Panc1 (cell line): ENCODE results near the gene SYT17. TPM values are rescaled to one million over a fixed set of nuclear protein-coding genes. Genes with fewer than 3 reads are reported as not detected.

ENCODE experiments used
- ATAC-seq: fragments of 200-7000 bp; cut with Tn5 transposase; 2 replicates; pipeline ENCODE4 v1.9.1; 2020; ENCODE audit warnings: mild to moderate bottlenecking, moderate library complexity
- BruUV-seq: library from RNA; stranded (reverse); fragments of 400-500 nt; replicated peaks from 2 replicates; lab custom pipeline; 2021; lab: Mats Ljungman, UMichigan
- CTCF ChIA-PET: fragments of 300-600 bp; sonication (Branson Sonifier 250); formaldehyde crosslinking; loops from one replicate; lab custom pipeline; 2022; ENCODE audit warnings: antibody characterized with exemption; lab: Charles Lee
- POLR2A ChIA-PET: fragments of 300-600 bp; sonication (Branson Sonifier 250); formaldehyde crosslinking; loops from one replicate; lab custom pipeline; 2022; ENCODE audit warnings: antibody characterized with exemption; lab: Charles Lee
- DNase-seq: peaks from one replicate; pipeline ENCODE4 v3.0.0-alpha.2; 2010; ENCODE audit warnings: low read depth, low spot score
- H3K27ac ChIP-seq: 2 replicates; pipeline ENCODE4 v1.5.1; 2011; ENCODE audit warnings: mild to moderate bottlenecking, low read length, inconsistent platforms
- H3K27me3 ChIP-seq: fragments of 200-500 bp; sonication (Bioruptor generic); 2 replicates; pipeline ENCODE4 v1.6.0; 2014; ENCODE audit warnings: low read length, inconsistent platforms; ENCODE audit not compliant: control insufficient read depth, insufficient read depth
- H3K36me3 ChIP-seq: fragments of 200-500 bp; sonication (Bioruptor generic); 2 replicates; pipeline ENCODE4 v1.5.1; 2014; ENCODE audit warnings: inconsistent platforms, mild to moderate bottlenecking, low read length, moderate library complexity; ENCODE audit not compliant: control insufficient read depth, insufficient read depth
- H3K4me1 ChIP-seq: 2 replicates; pipeline ENCODE4 v1.5.1; 2011; ENCODE audit warnings: inconsistent platforms, mild to moderate bottlenecking, low read length, moderate library complexity; ENCODE audit not compliant: control insufficient read depth, insufficient read depth
- H3K4me3 ChIP-seq, 2 experiments: 2 replicates each; pipeline ENCODE4 v1.5.1; 2011 to 2012; ENCODE audit warnings: low read depth in 2 of 2, low read length in 2 of 2, mild to moderate bottlenecking in 2 of 2, inconsistent platforms in 1 of 2, moderate library complexity in 1 of 2
- H3K9me3 ChIP-seq: fragments of 200-500 bp; sonication (Bioruptor generic); 2 replicates; pipeline ENCODE4 v1.5.1; 2014; ENCODE audit warnings: low read depth, mild to moderate bottlenecking, inconsistent platforms, low read length, moderate library complexity; ENCODE audit not compliant: control insufficient read depth, insufficient read depth
- CTCF ChIP-seq: fragments of 450-650 bp; IDR thresholded peaks from 2 replicates; pipeline ENCODE4 v1.5.1; 2017; ENCODE audit warnings: mild to moderate bottlenecking
- POLR2AphosphoS5 ChIP-seq: IDR thresholded peaks from 2 replicates; pipeline ENCODE4 v1.6.1; 2012; ENCODE audit warnings: mild to moderate bottlenecking, low read depth, low read length, moderate library complexity
- REST ChIP-seq, 2 experiments: IDR thresholded peaks; 2 replicates each; pipeline ENCODE4 v1.6.1; 2011 to 2012; ENCODE audit warnings: low read depth in 2 of 2, control low read depth in 1 of 2, low read length in 1 of 2, mild to moderate bottlenecking in 1 of 2, moderate library complexity in 1 of 2; ENCODE audit not compliant: insufficient read depth in 1 of 2
- SIN3A ChIP-seq: IDR thresholded peaks from 2 replicates; pipeline ENCODE4 v1.6.1; 2012; ENCODE audit warnings: low read depth, mild to moderate bottlenecking, low read length, moderate library complexity, borderline replicate concordance; ENCODE audit not compliant: insufficient read depth
- TCF7L2 ChIP-seq: IDR thresholded peaks from 2 replicates; pipeline ENCODE4 v1.6.1; 2011; ENCODE audit warnings: mild to moderate bottlenecking, low read depth, low read length, inconsistent platforms
- in situ Hi-C: cut with HindIII; loops from 2 replicates; pipeline ENCODE4 v1.10.0; 2016; ENCODE audit warnings: low sequenced_read_pairs, low pct_unique_long_range_greater_than_20kb
- intact Hi-C: fragments of 100-400 bp; cut with micrococcal nuclease; formaldehyde crosslinking; loops from one replicate; pipeline ENCODE4 v1.10.0; 2022; ENCODE audit not compliant: unreplicated experiment
- total RNA-seq: library from RNA; stranded (reverse); gene quantifications from one replicate; pipeline ENCODE4 v1.2.1, GENCODE V29; 2021; ENCODE audit not compliant: unreplicated experiment

Gene SYT17
- total RNA-seq, 1 experiment from 2014 or later: 5.4 TPM

GRCh38 chr16:19297454-19297853, 129.4 kb downstream of the SYT17 start:
- in situ Hi-C loops: no loop called here

GRCh38 chr16:19299565-19299964, 131.5 kb downstream of the SYT17 start:
- in situ Hi-C loops: no loop called here
- intact Hi-C loops: no loop called here
- POLR2A ChIA-PET: no interaction called here
- Histone ChIP-seq H3K36me3 (no peaks in the 10 kb centered on the region), H3K9me3 (no peaks in the 10 kb centered on the region), H3K4me1 (no peaks in the 10 kb centered on the region), H3K4me3 (no peak overlapping the region), H3K27ac (no peak overlapping the region), H3K27me3 (peaks cover 11% of the 10 kb centered on the region; the same call in 1 of the 2 replicates)
- ATAC-seq: no peak
- TF ChIP-seq TCF7L2: no peak
- no peak for TF ChIP-seq POLR2AphosphoS5
- no peak for TF ChIP-seq SIN3A
- no peak for TF ChIP-seq CTCF
- no peak for TF ChIP-seq REST (IDR thresholded peaks at IDR 0.05; ENCODE audit: insufficient read depth in 1 of 2, low read depth in 2 of 2, low read length in 1 of 2)
- CTCF ChIA-PET: no interaction called here
- BruUV-seq: no TSS peak
- no peak for DNase-seq

More at GRCh38 chr16:19297454-19297853, 129.4 kb downstream of the SYT17 start:
- H3K9me3 ChIP-seq: no peaks in the 10 kb centered on the region
- CTCF ChIA-PET: no interaction called here
- DNase-seq (no peak), ATAC-seq (no peak)
- BruUV-seq: no TSS peak
- H3K27me3 ChIP-seq: peaks cover 18% of the 10 kb centered on the region
- no peak overlapping the region for H3K4me3 ChIP-seq
- no peak for TF ChIP-seq POLR2AphosphoS5
- no peak for TF ChIP-seq REST (IDR thresholded peaks at IDR 0.05; ENCODE audit: insufficient read depth in 1 of 2, low read depth in 2 of 2, low read length in 1 of 2)
- no peak for TF ChIP-seq TCF7L2
- no peak for TF ChIP-seq CTCF
- no peak for TF ChIP-seq SIN3A
- no peaks in the 10 kb centered on the region for H3K4me1 ChIP-seq
- H3K36me3 ChIP-seq: no peaks in the 10 kb centered on the region
- intact Hi-C loops: no loop called here
- no peak overlapping the region for H3K27ac ChIP-seq
- POLR2A ChIA-PET: no interaction called here
